ENCODE measurements around the gene IL17RA. TPM values are rescaled to one million over a fixed set of nuclear protein-coding genes. Genes with fewer than 3 reads are reported as not detected.

Gene IL17RA
- total RNA-seq, 2 experiments from 2014 or later = 37.8 to 38.7 TPM

- Mint-ChIP-seq H3K27ac (peak overlapping the region; percentile 3), H3K4me1 (peaks cover 70% of the 10 kb centered on the region), H3K36me3 (ENCODE audit: low read depth) (peaks cover 82% of the 10 kb centered on the region), H3K27me3 (no peaks in the 10 kb centered on the region), H3K4me3 (no peak overlapping the region), H3K9me3 (no peaks in the 10 kb centered on the region)
- no peak for DNase-seq
- CTCF ChIA-PET = no interaction called here
- POLR2A ChIA-PET = interaction anchor here (1.1 kb wide), 1 partner anchor 11 kb away, joined by 5 read pairs; no protein-coding TSS in a partner anchor
These were observed 17.5 kb downstream of the IL17RA start for GRCh38 chr22:17102297-17102667.

DNA sequence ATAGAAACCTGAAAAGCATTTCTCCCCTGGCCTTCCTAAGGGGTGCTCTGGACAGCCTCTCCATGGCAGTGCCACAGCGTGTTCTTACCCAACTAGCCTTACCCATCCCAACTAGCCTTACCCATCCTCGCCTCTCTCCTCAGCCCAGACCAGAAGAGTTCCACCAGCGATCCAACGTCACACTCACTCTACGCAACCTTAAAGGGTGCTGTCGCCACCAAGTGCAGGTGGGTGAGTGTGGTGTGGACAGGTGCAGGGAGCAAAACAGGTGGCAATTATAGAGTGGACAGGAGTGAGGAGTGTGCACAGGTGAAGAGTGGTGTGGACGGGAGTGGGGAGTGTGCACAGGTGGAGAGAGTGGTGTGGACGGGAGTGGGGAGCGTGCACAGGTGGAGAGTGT, 18.6 kb downstream of the IL17RA start:
- no peak overlapping the region for H3K27ac Mint-ChIP-seq
- no peaks in the 10 kb centered on the region for H3K9me3 Mint-ChIP-seq
- ChIA-PET POLR2A (no interaction called here), CTCF (no interaction called here)
- no peaks in the 10 kb centered on the region for H3K27me3 Mint-ChIP-seq
- DNase-seq = no peak
- peaks cover 79% of the 10 kb centered on the region for H3K36me3 Mint-ChIP-seq (ENCODE audit: low read depth)
- no peak overlapping the region for H3K4me3 Mint-ChIP-seq
- H3K4me1 Mint-ChIP-seq = peaks cover 65% of the 10 kb centered on the region

DNA sequence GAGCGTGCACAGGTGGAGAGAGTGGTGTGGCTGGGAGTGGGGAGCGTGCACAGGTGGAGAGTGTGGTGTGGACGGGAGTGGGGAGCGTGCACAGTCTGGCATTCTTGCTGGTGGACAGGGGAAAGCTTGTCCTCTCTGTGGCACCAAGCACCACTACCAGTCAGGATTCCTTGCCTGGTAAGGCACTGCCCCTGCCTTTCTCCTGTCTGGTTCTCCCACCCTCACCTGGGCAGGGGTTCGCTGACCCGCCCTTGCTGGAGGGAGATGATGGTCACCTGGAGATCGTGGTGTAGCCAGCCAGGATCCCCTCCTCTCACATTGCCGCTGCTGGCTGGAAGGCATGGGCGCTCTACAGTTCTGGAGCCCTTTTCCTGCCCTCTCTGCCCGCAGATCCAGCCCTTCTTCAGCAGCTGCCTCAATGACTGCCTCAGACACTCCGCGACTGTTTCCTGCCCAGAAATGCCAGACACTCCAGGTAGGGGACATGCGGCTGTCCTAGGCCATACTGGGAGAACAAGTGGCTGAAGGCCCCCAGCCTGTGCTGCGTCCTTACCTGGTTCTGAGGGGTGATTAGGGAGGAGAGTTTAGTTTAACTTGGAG, 19.6 kb downstream of the IL17RA start:
- Mint-ChIP-seq H3K4me3 (no peak overlapping the region), H3K4me1 (peaks cover 55% of the 10 kb centered on the region), H3K9me3 (no peaks in the 10 kb centered on the region), H3K27ac (no peak overlapping the region), H3K36me3 (ENCODE audit: low read depth) (peaks cover 69% of the 10 kb centered on the region), H3K27me3 (no peaks in the 10 kb centered on the region)
- DNase-seq = no peak
- CTCF ChIA-PET = no interaction called here
- POLR2A ChIA-PET = interaction anchor here (1.6 kb wide), 1 partner anchor 17 kb away, joined by 3 read pairs; no protein-coding TSS in a partner anchor

DNA sequence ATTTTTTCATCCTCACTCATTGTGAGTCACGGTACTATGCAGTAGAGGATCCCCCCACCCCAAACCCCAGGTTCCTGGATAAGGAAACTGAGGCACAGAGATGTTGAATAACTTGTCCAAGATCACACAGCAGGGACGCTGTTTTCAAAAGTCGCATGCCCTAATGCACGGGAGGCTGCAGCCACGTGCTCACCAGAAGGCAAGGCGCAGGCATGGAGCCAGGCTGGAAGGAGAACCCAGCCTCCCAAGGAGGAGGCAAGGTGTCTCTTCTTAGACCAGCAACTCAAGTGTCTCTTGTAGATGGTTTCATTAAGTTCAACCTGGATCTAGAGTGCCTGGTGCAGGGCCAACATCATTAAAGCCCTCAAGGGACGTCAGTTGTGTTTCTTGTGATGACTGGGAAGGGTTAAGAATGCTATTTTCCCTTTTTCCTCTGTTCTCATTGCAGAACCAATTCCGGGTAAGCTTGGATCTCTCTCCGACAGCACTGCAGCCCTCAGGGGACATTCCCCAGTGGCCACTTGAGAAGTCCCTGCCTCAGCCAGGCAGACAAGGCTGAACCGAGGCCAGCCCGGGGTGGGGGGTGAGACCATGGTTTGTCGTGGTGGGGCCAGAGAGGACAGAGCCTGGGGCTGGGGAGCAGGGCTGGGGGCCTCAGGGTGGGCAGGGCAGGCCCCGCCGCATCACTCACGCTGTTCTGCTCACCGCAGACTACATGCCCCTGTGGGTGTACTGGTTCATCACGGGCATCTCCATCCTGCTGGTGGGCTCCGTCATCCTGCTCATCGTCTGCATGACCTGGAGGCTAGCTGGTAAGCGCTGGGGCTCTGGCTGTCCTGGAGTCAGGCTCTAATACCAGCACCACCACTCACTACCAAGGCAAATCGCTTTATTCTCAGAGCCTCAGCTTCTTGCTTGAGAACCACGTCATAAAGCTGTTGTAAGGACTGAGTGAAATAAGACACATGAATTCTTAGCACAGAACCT, 20.6 kb downstream of the IL17RA start:
- ChIA-PET CTCF (no interaction called here), POLR2A (interaction anchor here (1.3 to 2.5 kb wide), 4 partner anchors 8 to 54 kb away, joined by 3 to 12 read pairs (median 4); partner anchors contain the start of genes HDHD5 and IL17RA)
- Mint-ChIP-seq H3K4me3 (no peak overlapping the region), H3K36me3 (ENCODE audit: low read depth) (peaks cover 64% of the 10 kb centered on the region), H3K27ac (peak overlapping the region; percentile 86), H3K4me1 (peaks cover 45% of the 10 kb centered on the region), H3K9me3 (no peaks in the 10 kb centered on the region), H3K27me3 (no peaks in the 10 kb centered on the region)
- DNase-seq = no peak

GRCh38 chr22:17106161-17106784, 21.5 kb downstream of the IL17RA start:
- Mint-ChIP-seq H3K27ac (peak overlapping the region; percentile 86), H3K36me3 (ENCODE audit: low read depth) (peaks cover 59% of the 10 kb centered on the region), H3K4me3 (peak overlapping the region; percentile 54), H3K4me1 (peaks cover 38% of the 10 kb centered on the region), H3K9me3 (no peaks in the 10 kb centered on the region), H3K27me3 (no peaks in the 10 kb centered on the region)
- no peak for DNase-seq
- CTCF ChIA-PET = interaction anchor here (0.9 to 2.0 kb wide), 3 partner anchors 10 to 65 kb away, joined by 3 to 9 read pairs (median 6); no protein-coding TSS in a partner anchor
- POLR2A ChIA-PET = interaction anchor here (1.1 to 2.5 kb wide), 8 partner anchors 8 to 113 kb away, joined by 3 to 12 read pairs (median 6); partner anchors contain the start of genes ADA2, HDHD5 and IL17RA

DNA sequence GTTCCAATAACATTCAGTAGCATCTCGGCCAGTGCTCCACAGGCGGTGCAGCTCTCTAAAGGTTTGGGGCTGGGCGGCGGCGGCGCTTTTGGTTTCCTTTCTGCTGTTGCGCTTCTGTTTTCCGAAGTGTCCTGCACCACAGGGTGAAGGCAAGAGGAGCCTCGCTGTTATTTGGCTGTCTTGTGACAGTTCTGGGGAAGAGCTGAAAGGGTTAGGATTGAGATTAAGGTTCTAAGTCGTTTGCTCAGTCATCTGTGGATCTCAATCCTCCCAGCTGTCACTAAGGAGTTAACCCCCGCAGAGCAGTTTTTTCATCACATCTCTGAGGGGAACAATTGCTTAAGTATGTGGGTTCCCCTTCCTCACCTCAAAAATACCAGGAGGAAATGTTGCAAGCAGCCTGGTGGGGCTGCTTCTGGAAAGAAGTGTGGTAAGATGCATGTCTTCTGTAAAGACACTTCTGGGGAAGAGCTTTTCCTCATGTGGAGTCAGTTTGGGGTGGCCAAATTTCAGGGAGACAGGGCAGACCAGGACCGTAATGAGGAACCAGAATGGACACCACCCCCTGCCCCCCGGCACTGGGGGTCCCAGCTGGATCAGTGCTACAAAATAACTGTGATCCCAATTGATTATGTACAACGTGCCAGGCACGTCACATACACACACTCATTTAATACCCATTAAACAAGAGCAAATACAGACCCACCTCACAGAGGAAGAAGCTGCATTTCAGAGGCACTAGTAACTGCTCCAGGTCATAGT, 22.2 kb downstream of the IL17RA start:
- Mint-ChIP-seq H3K4me3 (peak overlapping the region; percentile 54), H3K4me1 (peaks cover 34% of the 10 kb centered on the region), H3K27me3 (no peaks in the 10 kb centered on the region), H3K9me3 (no peaks in the 10 kb centered on the region), H3K27ac (peak overlapping the region; percentile 86), H3K36me3 (ENCODE audit: low read depth) (peaks cover 52% of the 10 kb centered on the region)
- POLR2A ChIA-PET = interaction anchor here (1.1 to 2.5 kb wide), 9 partner anchors 9 to 112 kb away, joined by 3 to 12 read pairs (median 4); partner anchors contain the start of genes ADA2, HDHD5 and IL17RA
- peak; percentile 66 for DNase-seq
- CTCF ChIA-PET = interaction anchor here (0.9 to 2.0 kb wide), 3 partner anchors 9 to 65 kb away, joined by 3 to 9 read pairs (median 6); no protein-coding TSS in a partner anchor

GRCh38 chr22:17107547-17107810, 22.7 kb downstream of the IL17RA start:
- Mint-ChIP-seq H3K36me3 (ENCODE audit: low read depth) (peaks cover 47% of the 10 kb centered on the region), H3K4me1 (peaks cover 33% of the 10 kb centered on the region), H3K9me3 (no peaks in the 10 kb centered on the region), H3K4me3 (no peak overlapping the region), H3K27ac (peak overlapping the region; percentile 86), H3K27me3 (no peaks in the 10 kb centered on the region)
- no peak for DNase-seq
- ChIA-PET CTCF (interaction anchor here (0.9 to 2.0 kb wide), 3 partner anchors 9 to 64 kb away, joined by 3 to 9 read pairs (median 6); no protein-coding TSS in a partner anchor), POLR2A (interaction anchor here (1.1 to 2.5 kb wide), 6 partner anchors 9 to 50 kb away, joined by 3 to 12 read pairs (median 8); no protein-coding TSS in a partner anchor)

GRCh38 chr22:17108256-17109112, 23.7 kb downstream of the IL17RA start:
- H3K9me3 Mint-ChIP-seq = no peaks in the 10 kb centered on the region
- H3K36me3 Mint-ChIP-seq (ENCODE audit: low read depth) = peaks cover 41% of the 10 kb centered on the region
- no peaks in the 10 kb centered on the region for H3K27me3 Mint-ChIP-seq
- no peak for DNase-seq
- H3K4me3 Mint-ChIP-seq = no peak overlapping the region
- no peak overlapping the region for H3K27ac Mint-ChIP-seq
- H3K4me1 Mint-ChIP-seq = peaks cover 30% of the 10 kb centered on the region
- ChIA-PET POLR2A (interaction anchor here (2.5 kb wide), 1 partner anchor 11 kb away, joined by 12 read pairs; no protein-coding TSS in a partner anchor), CTCF (interaction anchor here (2.0 kb wide), 1 partner anchor 63 kb away, joined by 9 read pairs; no protein-coding TSS in a partner anchor)

- POLR2A ChIA-PET = no interaction called here
- no peak for DNase-seq
- peaks cover 39% of the 10 kb centered on the region for H3K36me3 Mint-ChIP-seq (ENCODE audit: low read depth)
- no peaks in the 10 kb centered on the region for H3K27me3 Mint-ChIP-seq
- CTCF ChIA-PET = no interaction called here
- no peaks in the 10 kb centered on the region for H3K9me3 Mint-ChIP-seq
- no peak overlapping the region for H3K4me3 Mint-ChIP-seq
- H3K4me1 Mint-ChIP-seq = peaks cover 30% of the 10 kb centered on the region
- H3K27ac Mint-ChIP-seq = no peak overlapping the region
These were observed 24.5 kb downstream of the IL17RA start for GRCh38 chr22:17109113-17109865.

- peaks cover 29% of the 10 kb centered on the region for H3K4me1 Mint-ChIP-seq
- H3K4me3 Mint-ChIP-seq = no peak overlapping the region
- no peak for DNase-seq
- H3K27me3 Mint-ChIP-seq = no peaks in the 10 kb centered on the region
- CTCF ChIA-PET = no interaction called here
- no peak overlapping the region for H3K27ac Mint-ChIP-seq
- H3K9me3 Mint-ChIP-seq = no peaks in the 10 kb centered on the region
- peaks cover 34% of the 10 kb centered on the region for H3K36me3 Mint-ChIP-seq (ENCODE audit: low read depth)
- POLR2A ChIA-PET = no interaction called here
These were observed 25.2 kb downstream of the IL17RA start for GRCh38 chr22:17109976-17110375.

Measured in activated CD4-positive, alpha-beta memory T cell treated with anti-CD3 and anti-CD28 coated beads, Interleukin-2, amount 10 ng/mL, durations not matched to agents 7 days and 5 days (primary cell).